A549 (cell line): ENCODE measurements around the gene DDX60. TPM values are rescaled to one million over a fixed set of nuclear protein-coding genes. Genes with fewer than 3 reads are reported as not detected.
"Not testable (repeated sequence)": the region's sequence is repeated elsewhere in the genome, so short reads cannot be mapped to it uniquely, and the experiment has no call there.

Experiments used
- ATAC-seq, 2 experiments: fragments of 200-7000 bp in 1 of 2; fragments of >200 bp in 1 of 2; cut with Nextera tagmentation in 1 of 2; cut with Tn5 transposase in 1 of 2; 3 replicates each; pipeline versions ENCODE4 v1.8.0 to v1.9.1; 2018 to 2020; ENCODE audit warnings: mild to moderate bottlenecking in 1 of 2, moderate library complexity in 1 of 2
- CTCF ChIA-PET: fragments of 300-600 bp; sonication (Branson Sonifier 250); formaldehyde crosslinking; extraction: SDS; loops from one replicate; lab custom pipeline; 2021; ENCODE audit warnings: antibody characterized with exemption, inconsistent platforms; lab: Yijun Ruan, JAX
- POLR2A ChIA-PET: fragments of 350-600 bp; formaldehyde crosslinking; extraction: SDS; loops from one replicate; lab custom pipeline; 2021; ENCODE audit warnings: antibody characterized with exemption, inconsistent platforms; lab: Yijun Ruan, JAX
- DNase-seq, 2 experiments: peaks; one replicate each; pipeline versions ENCODE4 v3.0.0 to v3.0.0-alpha.2; 2011 to 2016; ENCODE audit warnings: low read depth in 1 of 2, low spot score in 1 of 2
- FAIRE-seq: peaks from 2 replicates; lab custom pipeline; 2011; peaks lifted over from hg19 to GRCh38; lab: Jason Lieb, UNC
- H3K27ac ChIP-seq, 2 experiments: fragments of >200 bp; sonication (Bioruptor Twin); formaldehyde crosslinking; 3 replicates each; pipeline ENCODE4 v1.5.1; 2016 to 2017
- H3K4me1 ChIP-seq: fragments of >200 bp; sonication (Bioruptor Twin); formaldehyde crosslinking; 3 replicates; pipeline ENCODE4 v1.6.1; 2016
- H3K4me2 ChIP-seq: fragments of >200 bp; sonication (Bioruptor Twin); formaldehyde crosslinking; 3 replicates; pipeline ENCODE4 v1.6.1; 2016
- H3K4me3 ChIP-seq: fragments of >200 bp; sonication (Bioruptor Twin); formaldehyde crosslinking; 3 replicates; pipeline ENCODE4 v1.5.1; 2016
- H3K9me3 ChIP-seq: fragments of >200 bp; sonication (Bioruptor Twin); formaldehyde crosslinking; 3 replicates; pipeline ENCODE4 v1.6.1; 2016
- CBX2 ChIP-seq: fragments of 200-600 bp; sonication (generic); IDR thresholded peaks from 2 replicates; pipeline ENCODE4 v1.6.1; 2016; ENCODE audit warnings: low read depth, mild to moderate bottlenecking, borderline replicate concordance
- CEBPB ChIP-seq, 2 experiments: fragments of >200 bp in 1 of 2; sonication (Bioruptor Twin) in 1 of 2; formaldehyde crosslinking in 1 of 2; IDR thresholded peaks; 2 replicates each; pipeline ENCODE4 v1.6.1; 2012 to 2016
- E2F6 ChIP-seq: IDR thresholded peaks from 2 replicates; pipeline ENCODE4 v1.6.1; 2012; ENCODE audit warnings: low read depth, borderline replicate concordance
- EHF ChIP-seq: fragments of 250-450 bp; sonication (Bioruptor Pico); IDR thresholded peaks from 2 replicates; pipeline ENCODE4 v1.5.0; 2020; ENCODE audit warnings: mild to moderate bottlenecking
- EHMT2 ChIP-seq: fragments of 200-600 bp; sonication (generic); IDR thresholded peaks from 2 replicates; pipeline ENCODE4 v1.6.1; 2016; ENCODE audit warnings: antibody characterized with exemption, low read depth, mild to moderate bottlenecking, moderate library complexity
- ESRRA ChIP-seq: fragments of 150-350 bp; IDR thresholded peaks from 2 replicates; pipeline ENCODE4 v1.6.1; 2014; ENCODE audit warnings: mild to moderate bottlenecking, low read length, borderline replicate concordance
- FOSB ChIP-seq: fragments of 250-450 bp; sonication (Bioruptor Pico); IDR thresholded peaks from 2 replicates; pipeline ENCODE4 v1.5.0; 2020; ENCODE audit warnings: mild to moderate bottlenecking, moderate library complexity
- GATA3 ChIP-seq: IDR thresholded peaks from 2 replicates; pipeline ENCODE4 v1.6.1; 2012; ENCODE audit warnings: borderline replicate concordance
- HEYL ChIP-seq: fragments of 250-450 bp; sonication (Bioruptor Pico); IDR thresholded peaks from 2 replicates; pipeline ENCODE4 v1.8.0; 2021; ENCODE audit warnings: mild to moderate bottlenecking, moderate library complexity
- HOXB5 ChIP-seq: fragments of 250-450 bp; sonication (Bioruptor Pico); IDR thresholded peaks from 2 replicates; pipeline ENCODE4 v1.5.0; 2020; ENCODE audit warnings: mild to moderate bottlenecking, moderate library complexity
- JUN ChIP-seq, 2 experiments: fragments of >200 bp; sonication (Bioruptor Twin); formaldehyde crosslinking; IDR thresholded peaks; 2 replicates in 1 of 2; 3 replicates in 1 of 2; pipeline ENCODE4 v1.6.1; 2016 to 2017
- KDM1A ChIP-seq: fragments of 200-600 bp; sonication (generic); IDR thresholded peaks from 2 replicates; pipeline ENCODE4 v1.6.1; 2016; ENCODE audit warnings: low read depth, mild to moderate bottlenecking
- MAZ ChIP-seq: fragments of 150-350 bp; IDR thresholded peaks from 2 replicates; pipeline ENCODE4 v1.6.1; 2014; ENCODE audit warnings: antibody characterized with exemption, low read depth, low read length, borderline replicate concordance
- PBX3 ChIP-seq: IDR thresholded peaks from 2 replicates; pipeline ENCODE4 v1.6.1; 2012
- POLR2A ChIP-seq: IDR thresholded peaks from 2 replicates; pipeline ENCODE4 v1.6.1; 2012; ENCODE audit warnings: mild to moderate bottlenecking, low read length
- RARB ChIP-seq: fragments of 250-450 bp; sonication (Bioruptor Pico); IDR thresholded peaks from 2 replicates; pipeline ENCODE4 v1.8.0; 2021; ENCODE audit warnings: mild to moderate bottlenecking, moderate library complexity
- RCOR1 ChIP-seq: fragments of 150-350 bp; IDR thresholded peaks from 2 replicates; pipeline ENCODE4 v1.6.1; 2014; ENCODE audit warnings: antibody characterized with exemption, low read length, low read depth
- SMC3 ChIP-seq: fragments of >200 bp; sonication (Bioruptor Twin); formaldehyde crosslinking; IDR thresholded peaks from 3 replicates; pipeline ENCODE4 v1.6.1; 2018; ENCODE audit warnings: inconsistent platforms
- SREBF2 ChIP-seq: fragments of 450-650 bp; IDR thresholded peaks from 2 replicates; pipeline ENCODE4 v1.6.1; 2014; ENCODE audit warnings: mild to moderate bottlenecking, moderate library complexity
- TP53 ChIP-seq: fragments of 250-450 bp; sonication (Bioruptor Pico); IDR thresholded peaks from 2 replicates; pipeline ENCODE4 v1.5.0; 2021; ENCODE audit warnings: mild to moderate bottlenecking, moderate library complexity
- USF2 ChIP-seq: fragments of 450-650 bp; IDR thresholded peaks from 2 replicates; pipeline ENCODE4 v1.6.1; 2014; ENCODE audit warnings: antibody characterized with exemption
- ZFP36 ChIP-seq: fragments of 450-650 bp; IDR thresholded peaks from 2 replicates; pipeline ENCODE4 v1.6.1; 2014; ENCODE audit warnings: borderline replicate concordance; ENCODE audit not compliant: partially characterized antibody
- WGBS: methylation state at CpG from one replicate; pipeline ENCODE4 v1.1.6; 2017; ENCODE audit errors: missing lambda C conversion rate; 5-methylcytosine and 5-hydroxymethylcytosine counted together
- polyA plus RNA-seq, 4 experiments: library from polyadenylated mRNA; depleted of rRNA in 3 of 4; stranded (reverse); fragments of >200 nt; fragmentation: RNase III in 1 of 4; extraction: RNeasy Plus Mini Kit Qiagen cat#74134 plus additional on column Dnase treatment in 1 of 4; gene quantifications; 2 replicates in 3 of 4; 3 replicates in 1 of 4; pipeline ENCODE4 v1.2.3, GENCODE V29; 2011 to 2017

The DDX60 gene
- polyA plus RNA-seq, 2 of the 4 experiments (the other 2 are of a cell fraction): 1.6 to 4.4 TPM

GRCh38 chr4:168335621-168336020 lies 17.1 kb upstream of the DDX60 start:
- DNase-seq (no peak), ATAC-seq (no peak), FAIRE-seq (no peak)
- no peak overlapping the region for H3K27ac ChIP-seq
- ChIA-PET POLR2A (no interaction called here), CTCF (interaction anchor here (0.7 to 1.3 kb wide), 2 partner anchors 17 to 402 kb away, joined by 3 to 5 read pairs; partner anchors contain the start of gene DDX60)
- TF ChIP-seq TP53: no peak
- TF ChIP-seq E2F6: no peak
- TF ChIP-seq RARB (CRISPR knock-in tag): no peak
- no peak for TF ChIP-seq CBX2
- TF ChIP-seq GATA3: no peak
- no peak for TF ChIP-seq PBX3
- no peak for TF ChIP-seq USF2
- no peak for TF ChIP-seq POLR2A
- no peaks in the 10 kb centered on the region for H3K9me3 ChIP-seq
- no peak overlapping the region for H3K4me3 ChIP-seq
- H3K4me2 ChIP-seq: no peak overlapping the region
- no peaks in the 10 kb centered on the region for H3K4me1 ChIP-seq

GRCh38 chr4:168334053-168334452 lies 15.5 kb upstream of the DDX60 start:
- DNase-seq (no peak), FAIRE-seq (no peak), ATAC-seq (no peak)
- Histone ChIP-seq H3K9me3 (no peaks in the 10 kb centered on the region), H3K4me2 (no peak overlapping the region), H3K27ac (no peak overlapping the region), H3K4me1 (no peaks in the 10 kb centered on the region), H3K4me3 (no peak overlapping the region)
- WGBS: 47% methylated on average over 1 of the region's 1 CpG
- POLR2A ChIA-PET: no interaction called here
- TF ChIP-seq KDM1A: no peak
- CTCF ChIA-PET: no interaction called here

GRCh38 chr4:168330575-168330974 lies 12.0 kb upstream of the DDX60 start:
- H3K4me2 ChIP-seq, POLR2A ChIA-PET, H3K4me1 ChIP-seq, H3K27ac ChIP-seq, DNase-seq, FAIRE-seq, ATAC-seq, H3K9me3 ChIP-seq, H3K4me3 ChIP-seq: not testable (repeated sequence)
- CTCF ChIA-PET: interaction anchor here (1.4 kb wide), 1 partner anchor 12 kb away, joined by 5 read pairs; the partner anchor contains the start of gene DDX60
- WGBS: 86% methylated on average over 1 of the region's 3 CpGs

GRCh38 chr4:168325591-168325990 lies 7.0 kb upstream of the DDX60 start:
- DNase-seq: no peak
- 85% methylated on average over 4 of the region's 4 CpGs for WGBS
- Histone ChIP-seq H3K4me2 (no peak overlapping the region), H3K9me3 (no peaks in the 10 kb centered on the region)
- ChIA-PET CTCF (no interaction called here), POLR2A (no interaction called here)
- no peak for FAIRE-seq
- no peak for ATAC-seq
- TF ChIP-seq EHF (CRISPR knock-in tag): no peak
- TF ChIP-seq ESRRA: no peak
- no peak for TF ChIP-seq POLR2A
- TF ChIP-seq EHMT2: no peak
- TF ChIP-seq RCOR1: no peak
- TF ChIP-seq SMC3: no peak
- TF ChIP-seq FOSB: no peak
- no peak for TF ChIP-seq ZFP36
- TF ChIP-seq SREBF2: no peak
- TF ChIP-seq USF2: no peak
- no peak for TF ChIP-seq CEBPB (IDR thresholded peaks at IDR 0.05)
- TF ChIP-seq JUN (IDR thresholded peaks at IDR 0.05): no peak
- no peak for TF ChIP-seq HEYL
- TF ChIP-seq MAZ: no peak
- no peak for TF ChIP-seq HOXB5 (CRISPR knock-in tag)
- TF ChIP-seq RARB (CRISPR knock-in tag): no peak
- TF ChIP-seq, all 56 proteins: peak for 0
- no peak overlapping the region for H3K4me3 ChIP-seq
- no peak overlapping the region for H3K27ac ChIP-seq
- H3K4me1 ChIP-seq: peaks cover 5% of the 10 kb centered on the region; the same call in 1 of the 3 replicates
